Upper lobe of left lung (tissue), 6 donors: ENCODE results near the gene COL8A2. TPM values are rescaled to one million over a fixed set of nuclear protein-coding genes. Genes with fewer than 3 reads are reported as not detected.

Source experiments
- ATAC-seq, 2 donors: fragments of 200-7000 bp; cut with Tn5 transposase; one replicate each; pipeline ENCODE4 v1.9.1; 2022; ENCODE audit warnings: mild to moderate bottlenecking in 2 of 2, moderate library complexity in 2 of 2; ENCODE audit not compliant: low FRiP score in 2 of 2
- DNase-seq, 2 donors: peaks; one replicate each; pipeline ENCODE4 v3.0.0-alpha.2; 2019 to 2020
- H3K27ac ChIP-seq, 4 donors: fragments of 200-600 bp; sonication (generic); one replicate each; pipeline ENCODE4 v1.5.1; 2016 to 2019
- H3K27me3 ChIP-seq, 4 donors: fragments of 200-600 bp; sonication (generic); one replicate each; pipeline ENCODE4 v1.5.1; 2017 to 2019
- H3K36me3 ChIP-seq, 4 donors: fragments of 200-600 bp; sonication (generic); one replicate each; pipeline ENCODE4 v1.5.1; 2016 to 2019
- H3K4me1 ChIP-seq, 4 donors: fragments of 200-600 bp; sonication (generic); one replicate each; pipeline ENCODE4 v1.5.1; 2018 to 2019
- H3K4me3 ChIP-seq, 4 donors: fragments of 200-600 bp; sonication (generic); one replicate each; pipeline ENCODE4 v1.5.1; 2017 to 2019; ENCODE audit warnings: mild to moderate bottlenecking in 2 of 4, moderate library complexity in 1 of 4
- H3K9me3 ChIP-seq, 4 donors: fragments of 200-600 bp; sonication (generic); one replicate each; pipeline ENCODE4 v1.5.1; 2018 to 2019
- EP300 ChIP-seq, 4 donors: sonication (generic); formaldehyde crosslinking; IDR thresholded peaks; one replicate each; pipeline ENCODE4 v1.5.1; 2017; ENCODE audit warnings: antibody characterized with exemption in 4 of 4, control low read depth in 2 of 4
- POLR2A ChIP-seq, 4 donors: fragments of 450-650 bp; IDR thresholded peaks; one replicate each; pipeline ENCODE4 v1.5.1; 2016 to 2017; ENCODE audit warnings: antibody characterized with exemption in 4 of 4, mild to moderate bottlenecking in 2 of 4
- POLR2AphosphoS5 ChIP-seq, 2 donors: sonication (generic); formaldehyde crosslinking; IDR thresholded peaks; one replicate each; pipeline ENCODE4 v1.5.1; 2017; ENCODE audit warnings: antibody characterized with exemption in 2 of 2
- WGBS, 2 donors: methylation state at CpG; one replicate each; pipeline ENCODE4 v1.1.5; 2017 to 2018; 5-methylcytosine and 5-hydroxymethylcytosine counted together
- total RNA-seq, 6 donors: library from RNA; depleted of rRNA in 4 of 6; stranded (reverse); fragments of >200 nt in 4 of 6; gene quantifications; one replicate each; pipeline versions ENCODE4 v1.1.0 to v1.2.1, GENCODE V29; 2016 to 2021
- TF ChIP-seq, protein P1 (sequence below), 6 experiments: fragments of 450-650 bp in 4 of 6; fragments of 200-600 bp in 2 of 6; sonication (generic) in 2 of 6; IDR thresholded peaks; one replicate each; pipeline ENCODE4 v1.5.1; 2016 to 2019; ENCODE audit warnings: antibody characterized with exemption in 6 of 6
- donor health status: DM: no; HTN: no; CAD: no; lungs with moderate emphysema.
- donor health status: DM: no; HTN: yes; CAD: no; lungs with severe emphysema.

Gene COL8A2
- total RNA-seq, 6 donors from 2014 or later: 2.5 to 20.8 (median 11.4) TPM

DNA sequence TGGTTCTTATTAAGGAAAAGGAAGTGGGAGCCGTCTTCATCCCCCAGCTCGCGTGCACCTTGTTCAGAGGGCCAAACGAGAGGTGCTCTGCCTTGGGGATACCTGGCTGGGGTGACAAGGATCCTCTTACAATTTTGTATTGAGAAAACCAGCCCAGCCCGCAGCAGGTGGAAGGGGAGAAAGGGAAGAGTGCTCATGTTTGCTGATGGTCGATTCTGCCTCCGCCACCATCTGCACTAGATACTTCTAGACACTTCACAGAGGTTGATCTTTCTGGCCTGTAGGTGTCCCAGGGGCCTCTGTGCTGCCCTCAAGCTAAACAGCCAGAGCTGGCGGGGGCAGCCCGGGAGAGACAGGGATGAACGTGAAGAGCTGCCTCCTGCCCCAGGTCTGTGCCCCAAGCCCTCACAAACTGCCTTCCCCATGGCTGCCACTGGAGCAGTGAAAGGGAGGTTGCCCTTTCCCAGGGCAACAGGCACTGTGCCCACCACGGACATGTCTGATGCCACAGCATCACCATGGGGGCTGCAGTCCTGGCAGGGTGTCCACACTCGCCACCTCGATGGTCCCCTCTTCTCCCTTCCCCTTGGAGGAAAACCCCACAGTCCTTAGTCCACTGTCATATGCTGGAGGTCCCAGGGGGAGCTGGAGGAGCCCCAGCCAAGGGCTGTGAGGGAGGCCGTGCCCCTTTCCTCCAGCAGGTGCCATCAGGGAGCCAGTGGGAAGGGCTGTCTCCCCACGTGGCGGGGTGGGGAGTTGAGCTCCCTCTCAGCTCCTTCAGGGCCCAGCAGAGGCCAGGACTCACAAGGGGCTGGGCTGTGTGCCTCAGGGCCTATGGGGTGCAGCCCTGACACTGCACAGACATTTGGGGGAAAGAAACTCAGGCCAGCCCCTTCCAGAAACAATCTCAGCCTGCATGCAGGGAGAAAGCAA lies 28.3 kb downstream of the COL8A2 start:
- ATAC-seq: no peak
- H3K4me1 ChIP-seq: peaks cover 7 to 43% (median 27%) of the 10 kb centered on the region in 4 donors
- peaks cover 15 to 42% (median 33%) of the 10 kb centered on the region in 4 donors for H3K36me3 ChIP-seq
- no peaks in the 10 kb centered on the region for H3K9me3 ChIP-seq
- no peak overlapping the region for H3K4me3 ChIP-seq
- 64 to 65% methylated on average over 9 to 15 of the region's 16 CpGs for WGBS, 2 donors
- no peaks in the 10 kb centered on the region for H3K27me3 ChIP-seq
- DNase-seq: no peak
- TF ChIP-seq, protein P1, sequence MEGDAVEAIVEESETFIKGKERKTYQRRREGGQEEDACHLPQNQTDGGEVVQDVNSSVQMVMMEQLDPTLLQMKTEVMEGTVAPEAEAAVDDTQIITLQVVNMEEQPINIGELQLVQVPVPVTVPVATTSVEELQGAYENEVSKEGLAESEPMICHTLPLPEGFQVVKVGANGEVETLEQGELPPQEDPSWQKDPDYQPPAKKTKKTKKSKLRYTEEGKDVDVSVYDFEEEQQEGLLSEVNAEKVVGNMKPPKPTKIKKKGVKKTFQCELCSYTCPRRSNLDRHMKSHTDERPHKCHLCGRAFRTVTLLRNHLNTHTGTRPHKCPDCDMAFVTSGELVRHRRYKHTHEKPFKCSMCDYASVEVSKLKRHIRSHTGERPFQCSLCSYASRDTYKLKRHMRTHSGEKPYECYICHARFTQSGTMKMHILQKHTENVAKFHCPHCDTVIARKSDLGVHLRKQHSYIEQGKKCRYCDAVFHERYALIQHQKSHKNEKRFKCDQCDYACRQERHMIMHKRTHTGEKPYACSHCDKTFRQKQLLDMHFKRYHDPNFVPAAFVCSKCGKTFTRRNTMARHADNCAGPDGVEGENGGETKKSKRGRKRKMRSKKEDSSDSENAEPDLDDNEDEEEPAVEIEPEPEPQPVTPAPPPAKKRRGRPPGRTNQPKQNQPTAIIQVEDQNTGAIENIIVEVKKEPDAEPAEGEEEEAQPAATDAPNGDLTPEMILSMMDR (IDR thresholded peaks at IDR 0.05): peak in 1 of 6 experiments; percentile 21
- TF ChIP-seq EP300 (IDR thresholded peaks at IDR 0.05): no peak
- H3K27ac ChIP-seq: peak overlapping the region; percentile 45 to 78 (median 64)

DNA sequence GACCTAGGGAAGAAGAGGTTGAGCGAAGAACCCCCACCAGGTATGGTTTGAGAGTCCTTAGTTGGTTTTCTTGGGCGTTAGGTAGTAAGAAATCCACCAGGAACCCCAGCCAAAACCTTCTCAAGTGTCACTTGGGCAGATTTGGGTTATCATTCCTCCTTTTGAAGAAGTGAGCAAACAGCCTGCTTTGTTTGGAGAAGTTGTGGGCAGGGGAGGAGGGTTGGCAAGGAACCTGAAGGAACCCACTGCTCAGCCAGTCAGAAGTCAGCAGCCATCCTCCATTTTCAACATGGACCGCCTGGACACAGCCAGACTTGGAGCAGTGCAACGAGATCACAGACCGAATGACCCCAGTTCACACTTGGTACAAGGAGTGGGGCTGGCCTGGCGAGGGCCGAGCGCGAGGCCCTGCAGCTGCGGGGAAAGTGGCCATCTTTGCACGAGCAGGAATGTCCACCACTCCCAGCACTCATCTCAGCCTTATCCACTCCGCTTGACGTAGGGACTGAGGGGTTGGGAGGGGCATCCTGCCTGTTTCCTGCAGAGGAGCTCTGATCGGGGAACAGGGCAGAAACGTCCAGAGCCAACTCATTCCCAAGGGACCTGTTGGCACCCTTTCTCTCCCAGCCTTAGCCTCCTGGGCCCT lies 29.1 kb downstream of the COL8A2 start:
- Histone ChIP-seq H3K27ac (peak overlapping the region; percentile 45 to 78 (median 64)), H3K4me1 (peaks cover 10 to 48% (median 28%) of the 10 kb centered on the region in 4 donors)

DNA sequence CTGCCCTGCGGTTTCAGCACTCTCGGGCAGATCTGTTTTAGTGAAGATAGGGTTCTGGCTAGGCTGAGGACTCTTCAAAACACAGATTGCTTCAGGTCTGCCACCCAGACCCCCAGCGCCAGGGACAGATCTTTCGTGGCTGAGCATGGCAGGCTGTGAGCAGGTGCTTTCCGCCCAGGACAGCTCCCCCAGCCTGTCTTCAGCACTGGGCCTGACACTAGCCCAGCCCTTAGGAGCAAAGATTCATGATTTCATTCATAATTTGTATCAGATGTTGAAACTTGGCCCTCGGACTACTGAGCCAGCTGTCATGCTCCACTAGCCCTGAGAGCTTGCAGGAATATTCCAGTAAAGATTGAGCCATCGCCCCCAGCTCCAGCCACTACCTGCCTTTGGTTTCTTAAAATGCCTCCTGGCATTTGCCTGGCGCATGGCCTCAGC lies 30.4 kb downstream of the COL8A2 start:
- no peaks in the 10 kb centered on the region for H3K27me3 ChIP-seq
- 89 to 91% methylated on average over 6 to 8 of the region's 8 CpGs for WGBS, 2 donors
- no peak for TF ChIP-seq EP300 (IDR thresholded peaks at IDR 0.05)
- TF ChIP-seq, protein P1 (IDR thresholded peaks at IDR 0.05): no peak
- no peak overlapping the region for H3K4me3 ChIP-seq
- DNase-seq (no peak), ATAC-seq (peak in 1 of 2 donors; percentile 47)
- peaks cover 15 to 55% (median 40%) of the 10 kb centered on the region in 4 donors for H3K36me3 ChIP-seq
- H3K27ac ChIP-seq: peak overlapping the region in 2 of 4 donors; percentile 4 to 45
- peaks cover 23 to 49% (median 30%) of the 10 kb centered on the region in 4 donors for H3K4me1 ChIP-seq
- no peaks in the 10 kb centered on the region for H3K9me3 ChIP-seq

More for the DNA sequence above, 29.1 kb downstream of the COL8A2 start:
- peak; percentile 35 to 76 for ATAC-seq
- no peaks in the 10 kb centered on the region for H3K27me3 ChIP-seq
- H3K36me3 ChIP-seq: peaks cover 15 to 51% (median 40%) of the 10 kb centered on the region in 4 donors
- TF ChIP-seq POLR2A (IDR thresholded peaks at IDR 0.05) (no peak), EP300 (IDR thresholded peaks at IDR 0.05) (no peak), POLR2AphosphoS5 (IDR thresholded peaks at IDR 0.05) (no peak)
- TF ChIP-seq, protein P1 (IDR thresholded peaks at IDR 0.05): no peak
- 46 to 70% methylated on average over 9 to 14 of the region's 15 CpGs for WGBS, 2 donors
- no peaks in the 10 kb centered on the region for H3K9me3 ChIP-seq
- DNase-seq: peak; percentile 56 to 86
- H3K4me3 ChIP-seq: peak overlapping the region in 1 of 4 donors; percentile 10

DNA sequence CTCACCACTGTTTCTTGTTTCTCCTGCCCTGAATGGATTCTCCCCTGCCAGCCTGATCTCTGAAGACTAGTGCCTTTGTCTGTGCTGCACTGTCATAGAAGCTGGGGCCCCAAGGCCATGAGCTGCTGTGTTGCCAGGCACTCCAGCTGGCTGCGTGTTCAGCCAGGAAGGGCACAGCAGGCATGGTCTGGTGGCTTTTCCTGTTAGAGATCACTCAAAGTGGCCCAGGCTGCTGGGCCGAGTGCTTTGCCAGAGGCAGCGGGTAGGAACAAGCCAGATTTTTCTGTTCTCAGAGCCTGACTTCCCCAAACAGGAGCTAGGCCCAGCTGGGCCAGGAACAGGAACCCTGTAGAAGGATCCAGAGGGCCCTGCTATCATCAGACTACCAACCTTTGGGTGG lies 31.1 kb downstream of the COL8A2 start:
- peak overlapping the region in 2 of 4 donors; percentile 4 to 9 for H3K27ac ChIP-seq
- no peak overlapping the region for H3K4me3 ChIP-seq
- 83% methylated on average over 3 of the region's 3 CpGs; no CpG with 5 or more reads in 1 of the 2 donors for WGBS, 2 donors
- no peak for DNase-seq
- TF ChIP-seq, protein P1 (IDR thresholded peaks at IDR 0.05): no peak
- TF ChIP-seq POLR2A (IDR thresholded peaks at IDR 0.05) (no peak), POLR2AphosphoS5 (IDR thresholded peaks at IDR 0.05) (no peak), EP300 (IDR thresholded peaks at IDR 0.05) (no peak)
- H3K27me3 ChIP-seq: no peaks in the 10 kb centered on the region
- no peaks in the 10 kb centered on the region for H3K9me3 ChIP-seq
- ATAC-seq: no peak
- H3K4me1 ChIP-seq: peaks cover 27 to 49% (median 34%) of the 10 kb centered on the region in 4 donors
- H3K36me3 ChIP-seq: peaks cover 15 to 55% (median 40%) of the 10 kb centered on the region in 4 donors
